Activated CD4-positive, alpha-beta T cell treated with anti-CD3 and anti-CD28 coated beads for 1 hour (primary cell): ENCODE measurements around the gene SYT11.
"Not testable (repeated sequence)": the region's sequence is repeated elsewhere in the genome, so short reads cannot be mapped to it uniquely, and the experiment has no call there.

Experiments
- DNase-seq: peaks from one replicate; pipeline ENCODE4 v3.0.0-alpha.2; 2020

Gene SYT11

DNA sequence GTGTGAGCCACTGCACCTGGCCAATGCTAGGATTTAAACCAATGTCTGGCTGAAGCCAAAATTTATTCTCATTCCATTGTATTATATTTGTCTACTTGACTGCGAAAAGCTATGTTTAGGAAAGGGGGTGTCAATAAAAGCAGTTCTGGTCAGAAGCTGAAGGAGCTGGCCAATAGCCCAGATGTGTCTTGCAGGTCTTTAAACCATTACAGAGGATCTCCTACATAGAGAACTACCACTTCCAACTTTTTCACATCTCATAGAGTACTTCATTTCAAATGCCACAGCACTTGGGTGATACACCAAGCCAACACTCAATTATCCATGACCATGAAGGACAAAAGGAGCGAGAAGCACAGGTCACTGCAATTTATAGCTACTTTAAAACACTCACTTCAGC lies 2.5 kb downstream of the SYT11 start:
- no peak for DNase-seq

DNA sequence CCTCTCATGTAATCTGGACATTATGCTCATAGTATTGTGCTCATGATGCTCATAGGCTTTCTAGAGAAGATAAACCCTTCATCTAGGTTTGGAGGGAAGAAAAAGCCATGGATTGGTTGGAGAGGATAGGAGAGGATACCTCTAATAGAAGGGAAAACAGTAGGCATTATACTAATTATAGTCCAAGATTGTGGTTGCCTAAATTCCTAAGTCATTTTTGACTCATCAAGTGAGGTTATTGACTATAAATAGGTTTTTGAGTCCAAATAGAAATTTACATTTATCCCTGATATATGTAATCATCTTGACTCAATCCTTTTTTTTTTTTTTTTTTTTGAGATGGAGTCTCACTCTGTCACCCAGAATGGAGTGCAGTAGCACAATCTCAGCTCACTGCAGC lies 5.0 kb downstream of the SYT11 start:
- DNase-seq, result no peak

DNA sequence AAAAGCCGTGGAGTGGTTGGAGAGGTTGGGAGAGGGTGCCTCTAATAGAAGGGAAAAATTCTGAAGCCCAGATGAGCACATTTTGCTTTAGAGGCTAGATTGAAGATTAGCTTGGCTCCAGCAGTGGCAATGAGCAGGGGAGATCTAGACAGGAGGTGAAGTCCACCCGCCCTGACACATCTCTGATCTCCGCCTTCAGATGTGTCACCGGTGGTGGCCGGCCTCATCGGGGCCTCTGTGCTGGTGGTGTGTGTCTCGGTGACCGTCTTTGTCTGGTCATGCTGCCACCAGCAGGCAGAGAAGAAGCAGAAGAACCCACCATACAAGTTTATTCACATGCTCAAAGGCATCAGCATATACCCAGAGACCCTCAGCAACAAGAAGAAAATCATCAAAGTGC lies 8.4 kb downstream of the SYT11 start:
- DNase-seq, result no peak

- DNase-seq, result no peak
Observed at GRCh38 chr1:155871390-155871789, 12.0 kb downstream of the SYT11 start.

DNA sequence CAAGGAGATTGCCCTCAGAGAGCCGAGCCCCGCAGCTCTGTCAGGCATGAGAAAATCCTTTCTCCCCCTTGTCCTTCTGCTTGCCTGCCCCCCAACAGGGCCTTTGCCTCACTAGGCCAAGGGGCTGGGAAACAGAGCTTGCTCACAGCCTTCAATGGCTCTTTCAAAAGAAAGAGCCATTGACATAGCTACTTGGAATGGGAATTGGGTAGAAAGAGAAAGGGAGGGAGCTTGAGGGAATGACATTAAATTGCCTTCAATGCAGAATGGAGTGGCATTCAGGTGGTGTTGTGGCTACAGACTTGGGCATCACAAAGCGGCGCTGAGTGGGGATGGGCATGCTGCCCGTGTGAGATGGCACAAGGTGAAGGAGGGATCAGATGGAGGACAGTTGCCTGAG lies 13.2 kb downstream of the SYT11 start:
- no peak for DNase-seq

GRCh38 chr1:155873860-155874259 lies 14.5 kb downstream of the SYT11 start:
- DNase-seq, result no peak

DNA sequence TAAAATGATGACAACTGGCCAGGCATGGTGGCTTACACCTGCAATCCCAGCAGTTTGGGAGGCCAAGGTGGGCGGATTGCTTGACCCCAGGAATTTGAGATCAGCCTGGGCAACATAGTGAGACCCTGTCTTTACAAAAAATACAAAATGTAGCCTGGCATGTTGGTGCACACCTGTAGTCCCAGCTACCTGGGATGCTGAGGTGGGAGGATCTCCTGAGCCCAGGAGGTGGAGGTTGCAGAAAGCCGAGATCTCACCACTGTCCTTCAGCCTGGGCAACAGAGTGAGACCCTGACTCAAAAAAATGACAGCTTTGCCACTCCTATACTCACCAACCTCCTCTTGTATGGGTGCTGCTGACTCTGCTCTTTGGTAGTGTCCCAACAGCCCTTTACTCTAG lies 18.6 kb downstream of the SYT11 start:
- no peak for DNase-seq

DNA sequence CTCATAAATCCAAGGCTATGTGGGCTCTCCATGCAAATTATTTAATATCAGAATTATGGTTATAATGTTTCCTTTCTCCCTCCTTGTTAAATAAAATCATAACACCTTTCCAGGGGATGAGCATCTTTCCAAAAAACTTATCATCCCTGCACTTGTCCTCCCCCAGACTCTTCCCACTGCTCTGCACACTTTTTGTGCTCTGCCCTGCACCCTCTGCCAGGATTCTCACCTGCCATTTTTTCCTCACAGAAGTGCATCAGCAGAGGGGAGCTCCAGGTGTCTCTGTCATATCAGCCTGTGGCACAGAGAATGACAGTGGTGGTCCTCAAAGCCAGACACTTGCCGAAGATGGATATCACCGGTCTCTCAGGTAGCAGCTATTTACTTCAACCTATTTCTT lies 20.9 kb downstream of the SYT11 start:
- no peak for DNase-seq

- DNase-seq, result no peak
Observed at GRCh38 chr1:155880950-155881349, 21.6 kb downstream of the SYT11 start.

GRCh38 chr1:155882235-155882634 lies 22.9 kb downstream of the SYT11 start:
- no peak for DNase-seq

- DNase-seq, result no peak
Observed at GRCh38 chr1:155882766-155883165, 23.4 kb downstream of the SYT11 start.

GRCh38 chr1:155884031-155884960 lies 24.9 kb downstream of the SYT11 start:
- no peak for DNase-seq

- no peak for DNase-seq
Observed at GRCh38 chr1:155884982-155885381, 25.6 kb downstream of the SYT11 start.

DNA sequence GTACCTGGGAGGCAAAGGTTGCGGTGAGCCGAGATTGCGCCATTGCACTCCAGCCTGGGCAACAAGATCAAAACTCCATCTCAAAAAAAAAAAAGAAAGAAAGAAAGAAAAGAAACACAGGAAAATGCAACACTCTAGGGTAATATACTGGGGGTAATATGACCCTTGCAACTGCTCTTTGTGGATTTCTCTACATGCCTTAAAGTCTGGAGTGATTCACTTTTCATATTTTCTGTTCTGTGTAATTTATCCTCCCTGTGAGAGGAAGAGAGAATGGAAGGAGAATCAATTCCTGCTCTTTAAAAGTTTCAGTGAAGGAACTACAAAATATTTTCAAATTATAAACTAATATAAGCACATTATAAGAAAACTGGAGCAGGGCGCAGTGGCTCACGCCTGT lies 29.1 kb downstream of the SYT11 start:
- DNase-seq, result no peak

GRCh38 chr1:155889566-155889965 lies 30.2 kb downstream of the SYT11 start:
- no peak for DNase-seq

DNA sequence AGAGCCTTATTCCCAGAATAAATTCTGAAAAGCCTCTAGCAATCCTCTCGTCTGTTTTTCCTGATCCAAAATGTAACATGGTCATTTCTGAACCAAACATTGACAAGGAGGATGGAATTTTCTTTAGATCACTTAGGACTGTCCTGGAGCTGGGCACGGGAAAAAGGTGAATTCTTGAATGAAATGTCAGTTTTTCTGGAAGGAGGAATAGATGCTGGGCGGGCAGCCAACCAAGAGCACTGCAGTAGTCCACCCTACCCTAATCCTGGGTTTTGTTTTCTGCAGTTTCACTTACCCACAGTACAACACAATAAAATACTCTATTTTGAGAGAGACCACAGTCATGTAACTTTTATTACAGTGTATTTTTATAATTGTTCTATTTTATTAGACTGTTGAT lies 30.9 kb downstream of the SYT11 start:
- no peak for DNase-seq

GRCh38 chr1:155892796-155893195 lies 33.4 kb downstream of the SYT11 start:
- DNase-seq, result no peak

DNA sequence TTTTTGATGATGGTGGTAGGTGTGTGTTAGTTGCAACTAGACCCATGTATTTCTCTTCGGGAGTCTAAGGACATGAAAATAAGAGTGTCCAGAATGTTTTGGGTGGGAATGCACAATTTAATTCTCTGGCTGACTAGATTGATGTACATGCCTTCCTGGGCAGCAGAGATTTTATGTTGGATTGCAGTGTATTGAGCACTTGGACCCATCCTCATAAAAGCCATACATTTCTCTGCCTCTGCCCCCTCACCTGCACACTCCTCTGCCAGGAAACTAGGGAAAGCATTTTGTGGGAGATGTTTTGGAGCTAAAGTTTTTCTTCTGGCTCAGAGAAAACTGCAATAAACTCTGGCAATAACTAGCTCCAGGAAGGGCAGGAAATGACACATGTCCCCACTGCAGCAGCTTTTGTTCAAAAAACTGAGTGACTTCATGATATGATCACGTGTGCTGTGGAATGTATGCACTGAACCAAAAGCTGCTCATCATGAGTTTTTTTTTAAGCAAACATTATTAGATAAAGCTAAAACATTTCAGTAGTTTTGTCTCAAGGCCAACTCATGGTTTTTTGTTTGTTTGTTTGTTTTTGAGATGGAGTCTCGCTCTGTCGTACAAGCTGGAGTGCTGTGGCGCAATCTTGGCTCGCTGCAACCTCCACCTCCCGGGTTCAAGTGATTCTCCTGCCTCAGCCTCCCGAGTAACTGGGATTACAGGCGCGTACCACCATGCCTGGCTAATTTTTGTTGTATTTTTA lies 34.2 kb downstream of the SYT11 start:
- no peak for DNase-seq

GRCh38 chr1:155895617-155896016 lies 36.2 kb downstream of the SYT11 start:
- DNase-seq, result not testable (repeated sequence)

DNA sequence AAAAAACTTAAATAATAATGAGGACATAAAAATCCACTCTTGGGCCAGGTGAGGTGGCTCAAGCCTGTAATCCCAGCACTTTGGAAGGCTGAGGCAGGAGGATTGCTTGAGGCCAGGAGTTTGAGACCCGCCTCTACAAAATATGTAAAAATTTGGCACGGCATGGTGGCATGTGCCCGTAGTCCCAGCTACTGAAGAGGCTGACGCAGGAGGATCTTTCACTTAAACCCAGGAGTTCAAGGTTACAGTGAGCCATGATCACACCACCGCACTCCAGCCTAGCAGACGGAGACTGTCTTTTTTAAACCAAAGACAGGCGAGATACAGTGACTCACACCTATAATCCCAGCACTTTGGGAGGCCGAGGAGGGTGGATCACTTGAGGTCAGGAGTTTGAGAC lies 37.1 kb downstream of the SYT11 start:
- DNase-seq, result not testable (repeated sequence)

DNA sequence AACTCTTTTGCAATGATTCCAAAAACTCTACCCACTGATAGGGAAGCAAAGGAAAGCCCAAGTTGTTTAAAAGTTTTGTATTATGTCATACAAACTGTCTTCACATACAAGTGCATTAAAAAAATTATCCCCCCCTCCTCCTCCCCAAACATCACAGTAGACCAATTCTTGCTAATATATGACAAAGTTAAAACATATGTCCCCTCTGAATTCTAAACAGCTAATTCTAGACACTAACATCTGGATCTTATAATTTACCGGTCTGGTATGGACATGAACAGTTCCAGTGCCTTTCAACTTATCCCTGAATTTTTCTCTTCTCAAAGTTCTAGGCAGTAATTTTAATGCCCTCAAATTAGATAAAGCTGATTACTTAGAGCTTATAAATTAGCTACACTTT lies 38.4 kb downstream of the SYT11 start:
- no peak for DNase-seq

- DNase-seq, result no peak
Observed at GRCh38 chr1:155898888-155899287, 39.5 kb downstream of the SYT11 start.

DNA sequence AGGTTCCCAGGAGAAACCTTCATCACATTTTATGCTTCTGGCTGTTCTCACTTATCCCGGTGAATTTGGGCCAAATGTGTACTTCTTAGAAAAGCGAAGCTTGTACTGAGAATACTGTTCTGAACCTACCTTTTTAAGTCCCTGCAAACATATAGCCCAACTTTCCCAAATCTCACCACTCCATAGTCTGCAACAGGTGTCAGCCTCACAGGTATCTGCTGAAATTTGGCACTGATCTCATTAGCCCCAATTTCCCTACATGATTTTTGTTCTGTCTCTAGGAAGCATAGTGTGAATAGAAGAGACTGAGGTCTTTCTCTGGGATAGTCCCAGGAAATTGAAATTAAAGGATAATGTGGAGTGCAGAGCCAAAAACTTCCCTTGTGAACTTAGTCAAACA lies 40.3 kb downstream of the SYT11 start:
- no peak for DNase-seq

- no peak for DNase-seq
Observed at GRCh38 chr1:155900161-155900560, 40.8 kb downstream of the SYT11 start.
